GM12878 (cell line): Measurements from ENCODE around the gene LENG9.

Source experiments
- EP300 ChIP-seq, 2 experiments: fragments of 150-350 bp in 1 of 2; IDR thresholded peaks; 2 replicates each; pipeline ENCODE4 v1.6.1; 2011 to 2012; ENCODE audit warnings: low read depth in 2 of 2, low read length in 2 of 2, borderline replicate concordance in 1 of 2, improper control_type of control experiment in 1 of 2, inconsistent platforms in 1 of 2; ENCODE audit not compliant: control insufficient read depth in 1 of 2
- ZNF274 ChIP-seq: IDR thresholded peaks from one replicate; pipeline ENCODE4 v1.8.0; 2011; ENCODE audit not compliant: insufficient read length, insufficient read depth
- TF ChIP-seq, protein P1 (sequence below): IDR thresholded peaks from 2 replicates; pipeline ENCODE4 v1.6.1; 2011; ENCODE audit warnings: borderline replicate concordance, low read depth, mild to moderate bottlenecking, moderate library complexity, mixed read lengths, low read length; ENCODE audit not compliant: insufficient read depth; ENCODE audit errors: extremely low read length
- TF ChIP-seq, protein P2 (sequence below), 3 experiments: IDR thresholded peaks in 2 of 3; conservative IDR thresholded peaks in 1 of 3; 2 replicates each; pipeline ENCODE4 v1.5.1; 2011; ENCODE audit warnings: low read depth in 3 of 3, low read length in 3 of 3, mild to moderate bottlenecking in 3 of 3, control low read depth in 2 of 3, moderate library complexity in 2 of 3, inconsistent platforms in 1 of 3, mixed read lengths in 1 of 3; ENCODE audit not compliant: control insufficient read depth in 2 of 3, insufficient read depth in 1 of 3; ENCODE audit errors: extremely low read depth in 1 of 3
- TF ChIP-seq, protein P3 (sequence below): fragments of 450-650 bp; formaldehyde crosslinking; IDR thresholded peaks from 2 replicates; pipeline ENCODE4 v1.4.0; 2020; ENCODE audit warnings: mild to moderate bottlenecking, moderate library complexity

DNA sequence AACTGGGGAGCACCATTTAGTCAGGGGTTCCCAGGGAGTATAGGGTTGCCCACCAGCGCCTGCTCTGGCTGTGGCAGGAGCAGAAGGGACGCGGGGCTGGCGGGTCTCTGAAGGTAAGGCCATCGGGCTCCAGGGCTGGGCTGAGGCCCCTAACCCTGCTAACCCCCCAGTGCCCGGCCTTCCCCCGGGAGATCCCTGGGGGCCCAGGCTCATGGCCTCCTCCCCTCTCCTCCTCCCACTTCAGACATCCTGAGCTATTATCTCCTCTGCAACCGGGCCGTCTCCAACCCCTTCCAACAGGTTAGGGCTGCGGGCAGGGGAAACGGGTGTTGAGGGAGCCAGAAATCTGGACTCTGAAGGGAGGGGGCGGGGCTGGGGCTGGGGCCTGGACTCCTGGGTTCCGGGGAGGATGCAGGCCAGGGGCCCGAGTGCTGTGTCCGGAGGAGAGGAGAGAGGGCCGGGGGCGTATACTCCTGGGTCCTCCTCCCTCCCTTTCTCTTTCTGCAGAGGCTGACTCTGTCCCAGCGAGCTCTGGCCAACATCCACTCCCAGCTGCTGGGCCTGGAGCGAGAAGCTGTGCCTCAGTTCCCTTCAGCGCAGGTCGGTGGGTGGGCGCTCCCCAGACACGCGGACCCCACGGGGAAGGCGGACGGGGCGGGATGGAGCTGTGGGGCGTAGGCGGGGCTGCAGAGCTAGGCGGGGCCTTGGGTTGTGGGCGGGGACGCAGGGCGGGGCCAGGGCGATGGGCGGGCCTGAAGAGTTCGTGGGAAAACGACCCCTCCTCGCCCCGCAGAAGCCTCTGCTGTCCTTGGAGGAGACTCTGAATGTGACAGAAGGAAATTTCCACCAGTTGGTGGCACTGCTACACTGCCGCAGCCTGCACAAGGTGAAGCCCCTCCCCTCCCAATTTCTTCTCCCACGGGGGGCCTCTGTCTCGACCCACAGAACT, 33.0 kb downstream of the LENG9 start:
- TF ChIP-seq, protein P1, sequence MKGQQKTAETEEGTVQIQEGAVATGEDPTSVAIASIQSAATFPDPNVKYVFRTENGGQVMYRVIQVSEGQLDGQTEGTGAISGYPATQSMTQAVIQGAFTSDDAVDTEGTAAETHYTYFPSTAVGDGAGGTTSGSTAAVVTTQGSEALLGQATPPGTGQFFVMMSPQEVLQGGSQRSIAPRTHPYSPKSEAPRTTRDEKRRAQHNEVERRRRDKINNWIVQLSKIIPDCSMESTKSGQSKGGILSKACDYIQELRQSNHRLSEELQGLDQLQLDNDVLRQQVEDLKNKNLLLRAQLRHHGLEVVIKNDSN: no peak
- TF ChIP-seq, protein P2, sequence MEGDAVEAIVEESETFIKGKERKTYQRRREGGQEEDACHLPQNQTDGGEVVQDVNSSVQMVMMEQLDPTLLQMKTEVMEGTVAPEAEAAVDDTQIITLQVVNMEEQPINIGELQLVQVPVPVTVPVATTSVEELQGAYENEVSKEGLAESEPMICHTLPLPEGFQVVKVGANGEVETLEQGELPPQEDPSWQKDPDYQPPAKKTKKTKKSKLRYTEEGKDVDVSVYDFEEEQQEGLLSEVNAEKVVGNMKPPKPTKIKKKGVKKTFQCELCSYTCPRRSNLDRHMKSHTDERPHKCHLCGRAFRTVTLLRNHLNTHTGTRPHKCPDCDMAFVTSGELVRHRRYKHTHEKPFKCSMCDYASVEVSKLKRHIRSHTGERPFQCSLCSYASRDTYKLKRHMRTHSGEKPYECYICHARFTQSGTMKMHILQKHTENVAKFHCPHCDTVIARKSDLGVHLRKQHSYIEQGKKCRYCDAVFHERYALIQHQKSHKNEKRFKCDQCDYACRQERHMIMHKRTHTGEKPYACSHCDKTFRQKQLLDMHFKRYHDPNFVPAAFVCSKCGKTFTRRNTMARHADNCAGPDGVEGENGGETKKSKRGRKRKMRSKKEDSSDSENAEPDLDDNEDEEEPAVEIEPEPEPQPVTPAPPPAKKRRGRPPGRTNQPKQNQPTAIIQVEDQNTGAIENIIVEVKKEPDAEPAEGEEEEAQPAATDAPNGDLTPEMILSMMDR (IDR thresholded peaks at IDR 0.05 in 2 of 3, conservative IDR thresholded peaks at IDR 0.05 in 1 of 3; ENCODE audit: control insufficient read depth in 2 of 3, extremely low read depth in 1 of 3, insufficient read depth in 1 of 3, low read depth in 3 of 3, low read length in 3 of 3): peak in 1 of 3 experiments; percentile 38; a peak in 1 of 6 replicates
- TF ChIP-seq ZNF274 (no peak), EP300 (IDR thresholded peaks at IDR 0.05; ENCODE audit: borderline replicate concordance in 1 of 2, control insufficient read depth in 1 of 2, low read depth in 2 of 2, low read length in 2 of 2) (no peak)
- TF ChIP-seq, protein P3, sequence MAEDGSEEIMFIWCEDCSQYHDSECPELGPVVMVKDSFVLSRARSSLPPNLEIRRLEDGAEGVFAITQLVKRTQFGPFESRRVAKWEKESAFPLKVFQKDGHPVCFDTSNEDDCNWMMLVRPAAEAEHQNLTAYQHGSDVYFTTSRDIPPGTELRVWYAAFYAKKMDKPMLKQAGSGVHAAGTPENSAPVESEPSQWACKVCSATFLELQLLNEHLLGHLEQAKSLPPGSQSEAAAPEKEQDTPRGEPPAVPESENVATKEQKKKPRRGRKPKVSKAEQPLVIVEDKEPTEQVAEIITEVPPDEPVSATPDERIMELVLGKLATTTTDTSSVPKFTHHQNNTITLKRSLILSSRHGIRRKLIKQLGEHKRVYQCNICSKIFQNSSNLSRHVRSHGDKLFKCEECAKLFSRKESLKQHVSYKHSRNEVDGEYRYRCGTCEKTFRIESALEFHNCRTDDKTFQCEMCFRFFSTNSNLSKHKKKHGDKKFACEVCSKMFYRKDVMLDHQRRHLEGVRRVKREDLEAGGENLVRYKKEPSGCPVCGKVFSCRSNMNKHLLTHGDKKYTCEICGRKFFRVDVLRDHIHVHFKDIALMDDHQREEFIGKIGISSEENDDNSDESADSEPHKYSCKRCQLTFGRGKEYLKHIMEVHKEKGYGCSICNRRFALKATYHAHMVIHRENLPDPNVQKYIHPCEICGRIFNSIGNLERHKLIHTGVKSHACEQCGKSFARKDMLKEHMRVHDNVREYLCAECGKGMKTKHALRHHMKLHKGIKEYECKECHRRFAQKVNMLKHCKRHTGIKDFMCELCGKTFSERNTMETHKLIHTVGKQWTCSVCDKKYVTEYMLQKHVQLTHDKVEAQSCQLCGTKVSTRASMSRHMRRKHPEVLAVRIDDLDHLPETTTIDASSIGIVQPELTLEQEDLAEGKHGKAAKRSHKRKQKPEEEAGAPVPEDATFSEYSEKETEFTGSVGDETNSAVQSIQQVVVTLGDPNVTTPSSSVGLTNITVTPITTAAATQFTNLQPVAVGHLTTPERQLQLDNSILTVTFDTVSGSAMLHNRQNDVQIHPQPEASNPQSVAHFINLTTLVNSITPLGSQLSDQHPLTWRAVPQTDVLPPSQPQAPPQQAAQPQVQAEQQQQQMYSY (CRISPR knock-in tag): no peak
